Activated T-helper 9 cell treated with anti-CD3 and anti-CD28 coated beads, Interleukin-2, amount 50 U/mL, for 16 hours (primary cell): Measurements from ENCODE around the gene CYP2A7.
A peak's percentile ranks its signal among the peaks of the same experiment; 100 is the strongest.
"Not testable (repeated sequence)": the region's sequence is repeated elsewhere in the genome, so short reads cannot be mapped to it uniquely, and the experiment has no call there.

Source experiments
- DNase-seq: peaks from one replicate; pipeline ENCODE4 v3.0.0-alpha.2; 2020; ENCODE audit warnings: low read depth

The CYP2A7 gene, protein sequence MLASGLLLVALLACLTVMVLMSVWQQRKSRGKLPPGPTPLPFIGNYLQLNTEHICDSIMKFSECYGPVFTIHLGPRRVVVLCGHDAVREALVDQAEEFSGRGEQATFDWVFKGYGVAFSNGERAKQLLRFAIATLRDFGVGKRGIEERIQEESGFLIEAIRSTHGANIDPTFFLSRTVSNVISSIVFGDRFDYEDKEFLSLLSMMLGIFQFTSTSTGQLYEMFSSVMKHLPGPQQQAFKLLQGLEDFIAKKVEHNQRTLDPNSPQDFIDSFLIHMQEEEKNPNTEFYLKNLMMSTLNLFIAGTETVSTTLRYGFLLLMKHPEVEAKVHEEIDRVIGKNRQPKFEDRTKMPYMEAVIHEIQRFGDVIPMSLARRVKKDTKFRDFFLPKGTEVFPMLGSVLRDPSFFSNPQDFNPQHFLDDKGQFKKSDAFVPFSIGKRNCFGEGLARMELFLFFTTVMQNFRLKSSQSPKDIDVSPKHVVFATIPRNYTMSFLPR

DNA sequence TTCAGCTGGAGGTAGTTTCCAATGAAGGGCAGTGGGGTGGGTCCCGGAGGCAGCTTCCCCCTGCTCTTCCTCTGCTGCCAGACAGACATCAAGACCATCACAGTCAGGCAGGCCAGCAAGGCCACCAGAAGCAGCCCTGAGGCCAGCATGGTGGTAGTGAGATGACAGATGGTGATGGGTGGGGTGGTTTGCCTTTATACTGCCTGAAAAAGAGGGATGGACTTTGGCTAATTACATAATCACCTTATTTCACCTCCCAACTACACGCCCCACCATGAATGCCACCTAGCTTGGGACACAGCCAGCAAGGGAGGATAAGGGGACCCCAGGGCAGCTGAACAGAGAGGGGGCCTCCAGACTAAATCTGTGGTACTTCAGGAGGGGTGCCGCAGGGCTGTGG is at the start of gene CYP2A7:
Gene CYP2A7 (minus strand): TSS at position 170 of the 400 bp plus-strand sequence. CDS start 21 bp downstream, at position 149.
- not testable (repeated sequence) for DNase-seq

DNA sequence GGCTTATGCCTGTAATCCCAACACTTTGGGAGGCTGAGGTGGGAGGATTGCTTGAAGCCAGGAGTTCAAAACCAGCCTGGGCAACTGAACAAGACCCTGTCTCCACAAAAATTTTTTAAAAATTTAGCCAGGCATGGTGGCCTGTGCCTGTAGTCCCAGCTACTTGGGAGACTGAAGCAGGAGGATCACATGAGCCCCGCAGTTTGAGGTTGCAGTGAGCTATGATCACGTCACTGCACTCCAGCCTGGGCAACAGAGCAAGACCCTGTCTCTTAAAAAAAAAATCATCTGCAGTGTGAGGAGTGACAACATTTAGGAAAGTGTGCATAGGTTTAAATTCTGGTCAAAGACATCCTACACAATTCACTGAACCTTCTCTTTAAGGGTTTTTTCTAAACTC is 48.8 kb upstream of the CYP2A7 start:
- DNase-seq: not testable (repeated sequence)

DNA sequence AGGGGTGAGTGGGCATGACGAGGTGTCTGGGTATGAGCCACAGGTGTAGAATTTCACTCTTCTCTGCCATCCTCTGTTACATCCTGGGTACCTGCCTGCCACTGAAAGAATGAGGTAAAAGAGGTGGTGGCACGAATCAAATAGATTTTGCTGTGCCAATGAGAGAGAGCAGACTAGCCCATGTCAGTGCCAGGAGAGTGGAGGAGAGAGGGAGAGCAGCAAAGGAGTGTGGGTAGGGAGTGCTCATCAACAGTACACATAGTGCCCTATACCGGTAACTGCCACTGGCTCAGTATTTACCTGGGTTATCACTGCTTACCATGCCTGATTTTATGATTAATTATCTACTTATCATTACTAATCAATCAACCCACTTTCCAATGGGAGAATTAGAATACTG is 47.9 kb upstream of the CYP2A7 start:
- not testable (repeated sequence) for DNase-seq

DNA sequence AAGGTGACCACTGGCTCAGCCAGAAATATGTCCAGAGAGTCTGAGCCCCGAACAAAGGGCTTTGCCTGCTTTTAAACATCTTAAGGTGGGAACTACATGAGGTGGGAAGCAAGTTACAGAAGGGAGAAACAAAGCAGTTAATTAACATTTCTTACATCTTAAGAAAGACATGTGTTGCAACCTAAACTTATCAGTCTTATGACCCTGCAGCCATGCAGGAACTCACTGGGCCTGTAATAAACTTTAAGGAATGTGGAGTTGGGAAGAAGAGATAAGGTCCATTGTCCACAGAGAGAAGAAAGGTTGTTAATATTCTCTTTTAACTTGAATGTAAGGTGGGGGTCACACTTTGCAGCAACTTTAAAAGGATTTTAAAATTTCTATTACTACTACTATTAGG is 46.8 kb upstream of the CYP2A7 start:
- DNase-seq: no peak

DNA sequence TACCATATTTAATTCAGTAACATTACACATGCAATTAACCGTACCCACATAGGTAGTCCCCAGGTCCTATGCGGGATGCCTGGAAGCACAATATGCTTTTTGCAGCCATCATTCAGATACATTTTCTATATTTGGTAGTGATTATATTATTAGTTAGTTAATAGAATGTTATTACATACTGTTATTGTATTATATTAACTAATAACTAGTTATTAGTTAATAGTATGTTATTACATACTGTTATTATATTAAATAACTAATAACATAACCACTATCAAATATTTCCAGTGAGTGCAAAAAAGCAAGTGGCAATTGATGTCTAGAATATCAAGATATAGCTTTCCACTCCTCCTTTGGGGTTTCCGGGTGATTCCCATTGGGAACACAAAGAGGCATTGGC is 45.5 kb upstream of the CYP2A7 start:
- no peak for DNase-seq

DNA sequence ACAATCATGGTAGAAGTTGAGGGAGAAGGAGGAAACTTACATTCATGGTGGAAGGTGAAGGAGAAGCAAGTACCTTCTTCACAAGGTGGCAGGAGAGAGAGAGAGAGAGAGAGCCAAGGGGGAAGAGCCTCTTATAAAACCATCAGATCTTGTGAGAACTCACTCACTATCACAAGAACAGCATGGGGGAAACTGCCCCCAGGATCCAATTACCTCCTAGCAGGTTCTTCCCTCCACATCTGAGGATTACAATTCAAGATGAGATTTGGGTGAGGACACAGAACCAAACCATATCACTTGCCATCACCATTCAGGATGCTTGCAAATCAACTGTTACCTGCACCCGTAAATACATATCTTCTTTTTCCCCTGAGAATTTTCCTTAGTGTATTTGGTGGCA is 44.2 kb upstream of the CYP2A7 start:
- not testable (repeated sequence) for DNase-seq

DNA sequence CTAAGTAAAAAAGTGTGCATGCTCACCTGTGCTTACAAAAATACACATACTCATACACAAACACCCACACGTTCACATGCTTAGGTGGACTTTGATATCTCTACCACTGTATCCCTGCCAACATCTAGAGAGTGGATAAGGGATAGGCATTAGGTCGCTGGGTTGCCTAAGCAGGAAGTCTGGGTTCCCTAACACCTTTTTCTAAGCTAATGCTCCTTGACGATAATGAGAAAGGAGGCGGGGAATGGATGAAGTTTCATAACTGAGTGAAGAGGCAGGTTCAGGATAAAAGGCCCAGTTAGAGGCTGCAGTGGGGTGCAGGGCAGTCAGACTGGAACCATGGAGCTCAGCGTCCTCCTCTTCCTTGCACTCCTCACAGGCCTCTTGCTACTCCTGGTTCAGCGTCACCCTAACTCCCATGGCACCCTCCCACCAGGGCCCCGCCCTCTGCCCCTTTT is 41.9 kb upstream of the CYP2A7 start:
- no peak for DNase-seq

DNA sequence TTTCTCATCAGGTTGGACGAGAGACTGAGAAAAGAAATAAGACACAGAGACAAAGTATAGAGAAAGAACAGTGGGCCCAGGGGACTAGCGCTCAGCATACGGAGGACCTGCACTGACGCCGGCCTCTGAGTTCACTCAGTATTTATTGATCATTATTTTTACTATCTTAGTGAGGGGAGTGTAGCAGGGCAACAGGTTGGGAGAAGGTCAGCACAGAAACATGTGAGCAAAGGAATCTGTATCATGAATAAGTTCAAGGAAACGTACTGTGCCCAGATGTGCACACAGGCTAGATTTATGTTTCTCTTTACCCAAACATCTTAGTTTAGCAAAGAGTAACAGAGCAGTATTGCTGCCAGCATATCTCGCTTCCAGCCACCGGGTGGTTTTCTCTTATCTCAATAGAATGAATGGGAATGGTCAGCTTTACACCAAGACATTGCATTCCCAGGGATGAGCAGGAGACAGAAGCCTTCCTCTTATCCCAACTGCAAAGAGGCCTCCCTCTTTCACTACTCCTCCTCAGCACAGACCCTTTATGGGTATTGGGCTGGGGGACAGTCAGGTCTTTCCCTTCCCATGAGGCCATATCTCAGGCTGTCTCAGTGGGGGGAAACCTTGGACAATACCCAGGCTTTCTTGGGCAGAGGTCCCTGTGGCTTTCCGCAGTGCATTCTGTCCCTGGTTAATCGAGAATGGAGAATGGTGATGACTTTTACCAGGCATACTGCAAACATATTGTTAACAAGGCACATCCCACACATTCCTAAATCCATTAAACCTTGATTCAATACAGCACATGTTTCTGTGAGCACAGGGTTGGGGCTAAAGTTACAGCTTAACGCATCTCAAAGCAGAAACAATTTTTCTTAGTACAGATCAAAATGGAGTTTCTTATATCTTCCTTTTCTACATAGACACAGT is 40.5 kb upstream of the CYP2A7 start:
- DNase-seq: not testable (repeated sequence)

DNA sequence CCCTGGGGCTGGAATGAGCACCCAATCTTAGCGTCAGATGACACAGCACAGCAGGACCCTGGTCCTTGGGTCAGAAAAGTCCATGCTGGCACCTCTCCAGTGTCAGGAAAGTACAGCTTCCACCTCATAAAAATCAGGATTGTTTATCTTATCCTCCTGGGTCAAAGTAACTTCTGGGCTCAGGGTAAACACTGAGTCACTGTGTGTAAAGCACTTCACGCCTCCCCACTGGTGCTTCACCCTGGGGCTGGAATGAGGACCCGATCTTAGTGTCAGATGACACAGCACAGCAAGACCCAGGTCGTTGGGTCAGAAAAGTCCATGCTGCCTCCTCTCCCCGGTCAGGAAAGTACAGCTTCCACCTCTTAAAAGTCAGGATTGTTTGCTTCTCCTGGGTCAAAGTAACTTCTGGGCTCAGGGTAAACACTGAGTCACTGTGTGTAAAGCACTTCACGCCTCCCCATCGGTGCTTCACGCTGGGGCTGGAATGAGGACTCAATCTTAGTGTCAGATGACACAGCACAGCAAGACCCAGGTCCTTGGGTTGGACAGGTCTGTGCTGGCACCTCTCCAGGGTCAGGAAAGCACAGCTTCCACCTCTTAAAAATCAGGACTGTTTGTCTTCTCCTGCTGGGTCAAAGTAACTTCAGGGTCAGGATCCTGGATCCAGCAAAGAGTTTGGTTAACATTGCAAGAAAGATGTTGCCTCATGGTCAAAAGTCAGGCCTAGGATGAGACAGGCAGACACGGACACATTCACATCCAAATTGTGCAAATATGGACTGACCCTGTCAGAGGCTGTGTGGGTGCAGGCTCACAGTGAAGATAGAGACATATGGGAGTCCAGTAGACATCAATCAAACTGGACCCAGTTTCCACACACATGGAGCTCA is 39.2 kb upstream of the CYP2A7 start:
- no peak for DNase-seq

DNA sequence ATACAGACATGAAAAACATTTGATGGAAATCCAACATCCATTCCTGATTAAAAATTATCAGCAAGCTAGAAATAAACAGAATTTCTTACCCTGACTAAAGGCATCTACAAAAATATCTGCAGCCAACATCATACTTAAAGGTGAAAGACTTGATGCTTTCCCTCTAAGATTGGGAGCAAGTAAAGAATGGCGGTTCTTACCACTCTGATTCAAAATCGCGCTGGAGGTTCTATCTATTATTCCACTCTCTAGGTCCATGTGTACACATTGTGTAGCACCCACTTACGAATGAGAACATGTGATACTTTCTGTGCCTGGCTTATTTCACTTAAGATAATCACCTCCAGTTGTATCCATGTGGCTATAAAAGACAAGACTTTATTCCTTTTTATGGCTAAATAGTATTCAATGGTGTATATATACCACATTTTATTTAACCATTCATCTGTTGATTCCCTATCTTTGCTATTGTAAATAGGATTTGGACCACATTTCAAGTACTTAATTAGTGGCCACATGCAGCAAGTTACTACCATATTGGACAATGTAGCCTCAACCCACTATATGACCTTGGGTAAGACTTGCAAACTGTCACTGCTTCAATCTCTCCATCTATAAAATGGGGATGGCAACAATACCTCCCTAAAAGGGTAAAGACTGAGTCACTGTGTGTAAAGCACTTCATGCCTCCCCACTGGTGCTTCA is 38.4 kb upstream of the CYP2A7 start:
- no peak for DNase-seq

DNA sequence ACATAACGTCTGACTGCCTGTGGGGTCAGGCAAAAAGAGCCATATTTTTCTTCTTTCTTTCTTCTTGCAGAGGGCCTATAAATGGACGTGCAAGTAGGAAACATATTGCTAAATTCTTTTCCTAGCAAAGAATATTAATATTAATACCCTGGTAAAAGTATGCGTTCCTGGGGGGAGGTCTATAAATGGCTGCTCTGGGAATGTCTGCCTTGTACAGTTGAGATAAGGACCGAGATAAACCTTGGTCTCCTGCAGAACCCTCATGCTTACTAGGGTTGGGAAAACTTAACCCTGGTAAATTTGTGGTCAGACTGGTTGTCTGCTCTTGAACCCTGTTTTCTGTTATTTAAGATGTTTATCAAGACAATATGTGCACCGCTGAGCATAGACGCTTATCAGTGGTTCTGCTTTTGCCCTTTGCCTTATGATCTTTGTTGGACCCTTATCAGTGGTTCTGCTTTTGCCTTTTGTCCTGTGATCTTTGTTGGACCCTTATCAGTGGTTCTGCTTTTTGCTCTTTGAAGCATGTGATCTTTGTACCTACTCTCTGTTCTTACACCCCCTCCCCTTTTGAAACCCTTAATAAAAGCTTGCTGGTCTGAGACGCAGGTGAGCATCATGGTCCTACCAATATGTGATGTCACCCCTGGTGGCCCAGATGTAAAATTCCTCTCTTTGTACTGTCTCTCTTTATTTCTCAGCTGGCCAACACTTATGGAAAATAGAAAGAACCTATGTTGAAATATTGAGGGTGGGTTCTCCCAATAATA is 37.7 kb upstream of the CYP2A7 start:
- not testable (repeated sequence) for DNase-seq

DNA sequence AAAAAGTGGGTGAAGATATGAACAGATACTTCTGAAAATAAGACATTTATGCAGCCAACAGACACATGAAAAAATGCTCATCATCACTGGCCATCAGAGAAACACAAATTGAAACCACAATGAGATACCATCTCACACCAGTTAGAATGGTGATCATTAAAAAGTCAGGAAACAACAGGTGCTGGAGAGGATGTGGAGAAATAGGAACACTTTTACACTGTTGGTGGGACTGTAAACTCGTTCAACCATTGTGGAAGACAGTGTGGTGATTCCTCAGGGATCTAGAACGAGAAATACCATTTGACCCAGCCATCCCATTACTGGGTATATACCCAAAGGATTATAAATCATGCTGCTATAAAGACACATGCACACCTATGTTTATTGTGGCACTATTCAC is 36.3 kb upstream of the CYP2A7 start:
- not testable (repeated sequence) for DNase-seq

DNA sequence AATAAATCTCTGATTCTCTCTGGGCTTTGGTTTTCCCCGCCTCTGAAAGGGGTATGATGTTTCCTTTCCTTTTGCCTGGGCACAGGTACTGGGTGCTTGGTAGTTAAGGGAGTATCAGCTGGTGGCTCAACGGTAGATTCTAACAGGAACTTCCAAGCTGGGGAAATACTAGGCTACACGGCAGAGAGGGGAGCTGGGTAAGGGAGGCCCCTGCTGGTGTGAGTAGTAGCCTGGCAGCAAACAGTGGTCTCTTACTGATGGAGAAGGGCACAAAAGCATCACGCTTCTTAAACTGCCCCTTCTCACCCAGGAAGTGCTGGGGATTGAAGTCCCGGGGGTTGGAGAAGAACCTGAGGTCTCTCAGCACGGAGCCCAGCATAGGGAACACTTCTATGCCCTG is 26.9 kb upstream of the CYP2A7 start:
- DNase-seq: no peak

DNA sequence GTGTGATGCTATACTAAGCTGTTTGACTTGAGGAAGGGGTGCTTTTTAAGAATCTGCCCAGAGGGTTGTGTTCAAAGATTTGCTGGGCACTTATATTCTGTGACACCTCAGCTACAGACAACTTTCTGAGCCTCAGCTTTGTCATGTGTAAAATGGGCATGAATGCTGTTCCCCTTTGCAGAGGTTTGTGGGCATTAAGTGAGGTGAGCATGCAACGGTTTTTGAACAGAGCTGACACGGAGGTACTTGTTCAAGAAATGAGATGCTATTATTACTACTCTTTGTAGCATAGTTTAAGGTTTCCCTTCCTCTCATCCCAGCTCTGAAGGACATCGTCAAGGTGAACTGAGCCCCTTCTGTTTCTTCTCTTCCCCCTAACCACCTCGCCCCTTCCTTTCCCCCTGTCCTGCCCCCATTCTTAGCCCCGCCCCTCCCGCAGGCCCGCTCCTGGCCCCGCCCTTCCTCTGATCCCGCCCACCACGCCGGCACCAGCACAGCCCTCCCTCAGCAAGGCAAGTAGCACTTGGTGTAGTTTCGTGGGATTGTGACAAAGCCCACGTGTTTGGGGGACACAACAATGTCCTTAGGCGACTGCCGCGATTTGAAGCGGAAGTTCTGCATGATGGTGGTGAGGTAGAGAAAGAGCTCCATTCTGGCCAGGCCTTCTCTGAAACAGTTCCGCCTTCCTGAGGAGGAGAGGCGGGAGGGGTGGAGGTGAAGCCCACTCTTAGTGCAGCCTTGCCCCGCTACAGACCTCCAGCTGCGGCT is 26.1 kb upstream of the CYP2A7 start:
- DNase-seq: peak; percentile 6

DNA sequence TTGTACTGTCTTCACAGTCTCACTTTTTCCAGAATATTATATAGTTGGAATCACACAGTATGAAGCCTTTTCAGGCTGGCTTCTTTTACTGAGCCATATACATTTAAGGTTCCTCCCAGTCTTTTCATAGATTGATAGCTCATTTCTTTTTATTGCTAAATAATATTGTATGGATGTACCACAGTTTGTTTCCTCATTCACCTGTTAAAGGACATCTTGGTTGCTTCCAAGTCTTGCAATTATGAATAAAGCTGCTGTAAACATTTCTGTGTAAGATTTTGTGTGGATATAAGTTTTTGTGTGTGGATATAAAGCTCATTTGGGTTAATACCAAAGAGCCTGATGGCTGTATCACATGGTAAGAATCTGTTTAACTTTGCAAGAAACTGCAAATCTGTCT is 24.5 kb upstream of the CYP2A7 start:
- no peak for DNase-seq

DNA sequence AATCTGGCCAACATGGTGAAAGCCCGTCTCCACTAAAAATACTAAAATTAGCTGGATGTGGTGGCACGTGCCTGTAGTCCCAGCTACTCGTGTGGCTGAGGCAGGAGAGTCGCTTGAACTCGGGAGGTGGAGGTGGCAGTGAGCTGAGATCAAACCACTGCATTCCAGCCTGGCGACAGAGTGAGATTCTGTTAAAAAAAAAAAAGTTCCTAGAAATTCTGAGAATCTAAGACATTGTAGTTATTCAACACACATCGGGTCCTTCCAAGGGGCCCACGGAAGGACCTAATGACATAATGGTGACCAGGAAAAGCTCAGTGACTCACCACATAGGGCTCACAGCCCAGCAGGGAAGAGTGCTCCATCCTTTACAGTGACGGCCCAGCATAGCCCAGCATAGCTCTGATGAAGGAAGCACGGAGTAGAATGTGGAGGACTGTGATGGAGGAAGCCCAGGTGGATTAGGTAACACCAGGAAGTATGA is 22.7 kb upstream of the CYP2A7 start:
- not testable (repeated sequence) for DNase-seq

DNA sequence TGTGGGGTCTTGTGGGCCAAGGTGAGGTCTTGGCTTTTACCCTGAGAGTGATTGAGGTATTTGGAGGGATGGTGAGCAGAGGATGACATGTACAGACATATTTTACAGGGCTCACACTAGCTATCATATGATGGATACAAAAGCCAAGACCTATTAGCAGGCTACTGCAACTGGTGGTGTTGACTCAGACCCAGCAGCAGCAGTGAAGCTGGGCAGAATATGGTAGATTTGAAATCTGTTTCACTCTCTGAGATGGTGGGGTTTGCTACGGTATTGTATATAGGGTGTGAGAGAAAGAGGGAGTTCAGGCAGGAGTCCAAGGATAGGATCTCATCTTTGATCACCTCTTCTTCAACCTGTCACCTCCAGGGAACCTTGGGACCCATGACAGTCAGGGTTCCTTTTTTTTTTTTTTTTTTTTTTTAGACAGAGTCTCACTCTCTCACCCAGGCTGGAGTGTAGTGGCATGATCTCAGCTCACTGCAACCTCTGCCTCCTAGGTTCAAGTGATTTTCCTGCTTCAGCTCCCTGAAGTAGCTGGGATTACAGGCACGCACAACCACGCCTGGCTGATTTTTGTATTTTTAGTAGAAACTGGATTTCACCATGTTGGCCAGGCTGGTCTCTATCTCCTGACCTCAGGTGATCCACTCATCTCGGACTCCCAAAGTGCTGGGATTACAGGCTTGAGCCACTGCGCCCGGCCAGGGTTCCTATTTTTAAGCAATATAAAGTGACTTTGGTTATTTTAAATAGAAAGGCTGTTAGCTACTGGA is 20.1 kb upstream of the CYP2A7 start:
- DNase-seq: not testable (repeated sequence)

DNA sequence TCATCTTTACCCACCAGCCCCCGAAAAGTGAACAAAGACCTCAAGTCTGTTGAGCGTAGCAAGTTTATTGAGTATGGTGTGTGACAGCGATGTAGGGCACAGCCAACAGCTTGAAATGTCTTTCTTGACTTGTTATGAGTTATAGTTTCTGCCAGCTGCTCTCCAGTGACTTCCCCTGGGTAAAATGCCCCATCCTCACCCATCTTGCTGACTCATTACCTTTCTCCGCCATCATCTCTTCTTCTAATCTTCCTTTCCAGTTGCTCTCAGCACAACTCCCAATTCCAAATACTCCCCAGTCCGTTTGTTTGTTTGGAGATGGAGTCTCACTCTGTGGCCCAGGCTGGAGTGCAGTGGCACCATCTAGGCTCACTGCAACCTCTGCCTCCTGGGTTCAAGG is 18.5 kb upstream of the CYP2A7 start:
- DNase-seq: not testable (repeated sequence)
